OCI-LY1 (cell line): Measurements from ENCODE around the gene TMEM233.

Experiments used
- H2AFZ ChIP-seq: fragments of 200-600 bp; sonication (generic), shearing (Covaris generic); 2 replicates; pipeline ENCODE4 v1.6.0; 2014; ENCODE audit warnings: antibody characterized with exemption, mild to moderate bottlenecking, low read length
- H3F3A ChIP-seq: fragments of 200-600 bp; sonication (generic), shearing (Covaris generic); 2 replicates; pipeline ENCODE4 v1.6.0; 2014; ENCODE audit warnings: mild to moderate bottlenecking, antibody characterized with exemption, low read length, moderate library complexity; ENCODE audit not compliant: insufficient read depth
- H3K27ac ChIP-seq: fragments of 200-600 bp; sonication (generic); 2 replicates; pipeline ENCODE4 v1.5.1; 2014; ENCODE audit warnings: low read length, mixed run types, mild to moderate bottlenecking, low read depth; ENCODE audit not compliant: poor library complexity, severe bottlenecking
- H3K27me3 ChIP-seq: fragments of 200-600 bp; sonication (generic); 2 replicates; pipeline ENCODE4 v1.6.0; 2014; ENCODE audit warnings: antibody characterized with exemption, mild to moderate bottlenecking, low read length, moderate library complexity; ENCODE audit not compliant: insufficient read depth
- H3K36me3 ChIP-seq: fragments of 200-600 bp; sonication (generic); 2 replicates; pipeline ENCODE4 v1.6.1; 2014; ENCODE audit warnings: mild to moderate bottlenecking, antibody characterized with exemption, low read length, moderate library complexity, mixed read lengths; ENCODE audit not compliant: insufficient read depth
- H3K4me1 ChIP-seq: fragments of 200-600 bp; sonication (generic); 2 replicates; pipeline ENCODE4 v1.5.1; 2014; ENCODE audit warnings: mild to moderate bottlenecking, low read length, moderate library complexity; ENCODE audit not compliant: insufficient read depth, severe bottlenecking
- H3K4me2 ChIP-seq: fragments of 200-600 bp; sonication (generic), shearing (Covaris generic); 2 replicates; pipeline ENCODE4 v1.6.1; 2014; ENCODE audit warnings: low read length
- H3K4me3 ChIP-seq: fragments of 200-600 bp; sonication (generic); 2 replicates; pipeline ENCODE4 v1.5.1; 2014; ENCODE audit warnings: low read length, low read depth, mild to moderate bottlenecking, mixed read lengths; ENCODE audit not compliant: poor library complexity, severe bottlenecking
- H3K79me2 ChIP-seq: fragments of 200-600 bp; shearing (Covaris generic); 2 replicates; pipeline ENCODE4 v1.6.1; 2016; ENCODE audit warnings: mixed run types, low read length, mixed read lengths; ENCODE audit not compliant: insufficient read depth
- H3K9ac ChIP-seq: fragments of 200-600 bp; sonication (generic), shearing (Covaris generic); 2 replicates; pipeline ENCODE4 v1.6.1; 2014; ENCODE audit warnings: mild to moderate bottlenecking, low read length, mixed read lengths
- H3K9me2 ChIP-seq: fragments of 200-600 bp; sonication (generic), shearing (Covaris generic); 2 replicates; pipeline ENCODE4 v1.6.1; 2014; ENCODE audit warnings: low read depth, mild to moderate bottlenecking, low read length, mixed read lengths
- H3K9me3 ChIP-seq: fragments of 200-600 bp; shearing (Covaris generic); 2 replicates; pipeline ENCODE4 v1.6.1; 2014; ENCODE audit warnings: low read length, mixed read lengths
- H4K20me1 ChIP-seq: fragments of 200-600 bp; sonication (generic), shearing (Covaris generic); 2 replicates; pipeline ENCODE4 v1.6.0; 2016; ENCODE audit warnings: mild to moderate bottlenecking, low read length; ENCODE audit not compliant: insufficient read depth
- CTCF ChIP-seq: fragments of 200-600 bp; sonication (generic), shearing (Covaris generic); IDR thresholded peaks from 2 replicates; pipeline ENCODE4 v1.5.1; 2017; ENCODE audit warnings: mild to moderate bottlenecking, antibody characterized with exemption, low read length, moderate library complexity, mixed read lengths
- EZH2 ChIP-seq: fragments of 200-600 bp; sonication (generic), shearing (Covaris generic); IDR thresholded peaks from 2 replicates; pipeline ENCODE4 v1.8.0; 2017; ENCODE audit warnings: borderline replicate concordance, mixed run types, mild to moderate bottlenecking, antibody characterized with exemption, low read length, moderate library complexity, mixed read lengths

Gene TMEM233

DNA sequence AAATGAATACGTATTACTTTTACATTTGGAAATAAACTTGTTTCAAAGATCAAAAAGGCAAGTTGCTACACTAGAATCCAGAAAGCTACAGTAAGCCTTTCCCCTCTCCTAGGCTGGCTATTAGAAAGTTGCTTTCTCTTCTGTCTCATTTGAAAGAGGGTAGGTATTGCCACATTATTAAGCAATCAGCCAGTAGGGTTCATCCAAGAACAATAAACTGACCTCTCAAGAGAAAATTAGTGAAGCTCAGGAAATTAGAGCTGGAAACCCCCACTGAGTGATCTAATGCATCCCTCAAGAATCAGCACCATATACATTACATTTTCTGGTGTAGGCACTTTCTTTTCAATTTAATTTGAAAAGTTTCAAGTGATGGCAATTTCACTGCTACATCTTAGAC, 4.5 kb upstream of the TMEM233 start:
- H3K9ac ChIP-seq, result no peak overlapping the region
- H3K27me3 ChIP-seq, result no peaks in the 10 kb centered on the region
- no peaks in the 10 kb centered on the region for H3K4me1 ChIP-seq
- H3K4me2 ChIP-seq, result no peak overlapping the region
- no peaks in the 10 kb centered on the region for H3K79me2 ChIP-seq
- H3K9me3 ChIP-seq, result no peaks in the 10 kb centered on the region
- H2AFZ ChIP-seq, result no peak overlapping the region
- H3K9me2 ChIP-seq, result no peaks in the 10 kb centered on the region
- no peaks in the 10 kb centered on the region for H3K36me3 ChIP-seq
- no peak overlapping the region for H3K27ac ChIP-seq
- TF ChIP-seq CTCF (no peak), EZH2 (no peak)
- no peaks in the 10 kb centered on the region for H3F3A ChIP-seq
- no peak overlapping the region for H3K4me3 ChIP-seq
- H4K20me1 ChIP-seq, result no peaks in the 10 kb centered on the region

DNA sequence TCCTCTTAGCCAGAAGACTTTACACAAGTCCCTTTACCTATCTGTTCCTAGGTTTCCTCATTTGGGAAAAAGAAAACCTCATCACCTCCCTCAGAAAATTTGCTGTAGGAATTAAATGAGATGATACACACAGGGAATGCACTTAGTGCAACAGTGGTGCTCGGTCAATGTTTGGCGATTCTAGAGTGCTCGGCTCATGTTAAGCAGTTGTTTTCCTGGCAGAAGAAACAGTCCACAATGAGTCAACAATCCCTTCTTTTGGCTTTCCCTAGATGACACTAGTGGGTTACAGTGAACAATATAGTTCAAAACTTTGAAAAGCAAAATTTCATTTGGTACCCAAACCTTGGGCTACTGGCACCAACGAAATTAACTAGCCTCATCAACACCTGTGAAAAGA, 3.9 kb upstream of the TMEM233 start:
- H3K27ac ChIP-seq, result no peak overlapping the region
- H3K9me3 ChIP-seq, result no peaks in the 10 kb centered on the region
- no peaks in the 10 kb centered on the region for H3K36me3 ChIP-seq
- no peak overlapping the region for H2AFZ ChIP-seq
- H3K79me2 ChIP-seq, result no peaks in the 10 kb centered on the region
- no peak for TF ChIP-seq CTCF
- no peak for TF ChIP-seq EZH2
- H3K9ac ChIP-seq, result no peak overlapping the region
- H3K9me2 ChIP-seq, result no peaks in the 10 kb centered on the region
- no peaks in the 10 kb centered on the region for H3F3A ChIP-seq
- H3K27me3 ChIP-seq, result no peaks in the 10 kb centered on the region
- H4K20me1 ChIP-seq, result no peaks in the 10 kb centered on the region
- H3K4me3 ChIP-seq, result no peak overlapping the region
- H3K4me1 ChIP-seq, result no peaks in the 10 kb centered on the region
- H3K4me2 ChIP-seq, result no peak overlapping the region

- Histone ChIP-seq H3K4me1 (no peaks in the 10 kb centered on the region), H3K27ac (no peak overlapping the region), H3K4me3 (no peak overlapping the region), H3K9me2 (no peaks in the 10 kb centered on the region), H2AFZ (no peak overlapping the region), H3K27me3 (no peaks in the 10 kb centered on the region), H3F3A (no peaks in the 10 kb centered on the region), H3K36me3 (no peaks in the 10 kb centered on the region), H3K79me2 (no peaks in the 10 kb centered on the region), H3K9ac (no peak overlapping the region), H3K9me3 (no peaks in the 10 kb centered on the region), H3K4me2 (no peak overlapping the region), H4K20me1 (no peaks in the 10 kb centered on the region)
- TF ChIP-seq EZH2, result no peak
- TF ChIP-seq CTCF, result no peak
Measured at GRCh38 chr12:119592232-119592631, 1.3 kb upstream of the TMEM233 start.
